Gastroesophageal sphincter (tissue), 4 donors: ENCODE results near the gene EXO1. TPM values are rescaled to one million over a fixed set of nuclear protein-coding genes. Genes with fewer than 3 reads are reported as not detected.
"Not testable (repeated sequence)": the region's sequence is repeated elsewhere in the genome, so short reads cannot be mapped to it uniquely, and the experiment has no call there.

Experiments
- ATAC-seq: fragments of 150-250 bp; one replicate; pipeline ENCODE4 v1.9.1; 2016; ENCODE audit warnings: mild to moderate bottlenecking, moderate library complexity
- H3K27ac ChIP-seq, 4 donors: fragments of 200-600 bp; sonication (generic) in 3 of 4; 1 replicate in 3 of 4; 2 replicates in 1 of 4; pipeline ENCODE4 v1.5.1; 2016 to 2019
- H3K27me3 ChIP-seq: fragments of 200-600 bp; sonication (generic); one replicate; pipeline ENCODE4 v1.5.1; 2019
- H3K36me3 ChIP-seq, 2 donors: fragments of 200-600 bp; sonication (generic); one replicate each; pipeline ENCODE4 v1.5.1; 2019; ENCODE audit warnings: control low read depth in 1 of 2
- H3K4me1 ChIP-seq, 3 donors: fragments of 200-600 bp; sonication (generic); 1 replicate in 2 of 3; 2 replicates in 1 of 3; pipeline ENCODE4 v1.5.1; 2016 to 2019; ENCODE audit warnings: control low read depth in 2 of 3
- H3K4me3 ChIP-seq, 2 donors: fragments of 200-600 bp; sonication (generic); one replicate each; pipeline ENCODE4 v1.5.1; 2019; ENCODE audit warnings: mild to moderate bottlenecking in 1 of 2, moderate library complexity in 1 of 2
- H3K9me3 ChIP-seq, 3 donors: fragments of 200-600 bp; sonication (generic); one replicate each; pipeline ENCODE4 v1.5.1; 2017 to 2019; ENCODE audit warnings: control low read depth in 2 of 3
- CTCF ChIP-seq, 4 experiments: fragments of 200-600 bp in 2 of 4; fragments of 450-650 bp in 2 of 4; sonication (generic) in 1 of 4; IDR thresholded peaks; one replicate each; pipeline ENCODE4 v1.5.1; 2017 to 2019; ENCODE audit warnings: antibody characterized with exemption in 4 of 4, mild to moderate bottlenecking in 2 of 4, moderate library complexity in 2 of 4
- EP300 ChIP-seq: sonication (generic); formaldehyde crosslinking; IDR thresholded peaks from one replicate; pipeline ENCODE4 v1.6.1; 2017; ENCODE audit warnings: antibody characterized with exemption, mild to moderate bottlenecking
- POLR2A ChIP-seq, 2 donors: fragments of 450-650 bp; IDR thresholded peaks; one replicate each; pipeline ENCODE4 v1.6.1; 2017; ENCODE audit warnings: antibody characterized with exemption in 2 of 2, mild to moderate bottlenecking in 2 of 2, moderate library complexity in 1 of 2
- POLR2AphosphoS5 ChIP-seq: sonication (generic); formaldehyde crosslinking; IDR thresholded peaks from one replicate; pipeline ENCODE4 v1.6.1; 2017; ENCODE audit warnings: antibody characterized with exemption
- WGBS, 2 donors: methylation state at CpG; one replicate each; pipeline ENCODE4 v1.1.5; 2018; ENCODE audit warnings: low coverage in 1 of 2; 5-methylcytosine and 5-hydroxymethylcytosine counted together
- total RNA-seq, 4 donors: library from RNA; depleted of rRNA; stranded (reverse); fragments of >200 nt; gene quantifications; one replicate each; pipeline ENCODE4 v1.1.0, GENCODE V29; 2016

EXO1 gene
- total RNA-seq, 4 donors from 2014 or later = 0.30 TPM; not detected in 3

- no peak overlapping the region for H3K27ac ChIP-seq
- no peak overlapping the region for H3K4me3 ChIP-seq
- WGBS, 2 donors = no CpG with 5 or more reads among the region's 1 CpG
- no peaks in the 10 kb centered on the region for H3K9me3 ChIP-seq
- H3K36me3 ChIP-seq = no peaks in the 10 kb centered on the region
- no peaks in the 10 kb centered on the region for H3K27me3 ChIP-seq
- H3K4me1 ChIP-seq = no peaks in the 10 kb centered on the region
- no peak for TF ChIP-seq POLR2AphosphoS5
- no peak for TF ChIP-seq EP300
- no peak for TF ChIP-seq POLR2A (IDR thresholded peaks at IDR 0.05)
- no peak for TF ChIP-seq CTCF (IDR thresholded peaks at IDR 0.05)
- ATAC-seq = no peak
Measured at GRCh38 chr1:241823925-241824324, 24.1 kb upstream of the EXO1 start.

GRCh38 chr1:241825581-241825980 is 22.4 kb upstream of the EXO1 start:
- TF ChIP-seq EP300 (no peak), POLR2A (IDR thresholded peaks at IDR 0.05) (no peak), CTCF (IDR thresholded peaks at IDR 0.05) (no peak), POLR2AphosphoS5 (no peak)
- Histone ChIP-seq H3K36me3 (no peaks in the 10 kb centered on the region), H3K4me1 (no peaks in the 10 kb centered on the region), H3K9me3 (no peaks in the 10 kb centered on the region), H3K27ac (no peak overlapping the region), H3K4me3 (no peak overlapping the region), H3K27me3 (no peaks in the 10 kb centered on the region)
- no peak for ATAC-seq

GRCh38 chr1:241826613-241827012 is 21.4 kb upstream of the EXO1 start:
- WGBS, 2 donors = 86 to 92% methylated on average over 4 to 9 of the region's 9 CpGs
- not testable (repeated sequence) for H3K27ac ChIP-seq, ATAC-seq

GRCh38 chr1:241827264-241827663 is 20.7 kb upstream of the EXO1 start:
- no peak for ATAC-seq
- H3K4me1 ChIP-seq = no peaks in the 10 kb centered on the region
- WGBS, 2 donors = 83 to 92% methylated on average over 2 of the region's 2 CpGs

More at GRCh38 chr1:241826613-241827012, 21.4 kb upstream of the EXO1 start:
- H3K9me3 ChIP-seq, H3K4me1 ChIP-seq, H3K36me3 ChIP-seq, H3K4me3 ChIP-seq, H3K27me3 ChIP-seq: not testable (repeated sequence)

GRCh38 chr1:241828463-241829021 is 19.5 kb upstream of the EXO1 start:
- WGBS, 2 donors = 22 to 33% methylated on average over 3 of the region's 3 CpGs
- ATAC-seq = no peak
- Histone ChIP-seq H3K27ac (no peak overlapping the region), H3K27me3 (no peaks in the 10 kb centered on the region), H3K4me3 (no peak overlapping the region), H3K36me3 (no peaks in the 10 kb centered on the region), H3K4me1 (no peaks in the 10 kb centered on the region), H3K9me3 (no peaks in the 10 kb centered on the region)
- no peak for TF ChIP-seq CTCF (IDR thresholded peaks at IDR 0.05)
- TF ChIP-seq POLR2A (IDR thresholded peaks at IDR 0.05) = no peak
- TF ChIP-seq EP300 = no peak
- no peak for TF ChIP-seq POLR2AphosphoS5

More at GRCh38 chr1:241827264-241827663, 20.7 kb upstream of the EXO1 start:
- TF ChIP-seq CTCF (IDR thresholded peaks at IDR 0.05) (no peak), POLR2A (IDR thresholded peaks at IDR 0.05) (no peak), EP300 (no peak), POLR2AphosphoS5 (no peak)
- Histone ChIP-seq H3K27ac (no peak overlapping the region), H3K4me3 (no peak overlapping the region), H3K36me3 (no peaks in the 10 kb centered on the region), H3K9me3 (no peaks in the 10 kb centered on the region), H3K27me3 (no peaks in the 10 kb centered on the region)
